GM21390 (cell line): ENCODE measurements around the gene HTR3C.

Experiments used
- ATAC-seq: cut with Tn5 transposase; IDR thresholded peaks from one replicate; pipeline ENCODE4 v1.9.1; 2021; ENCODE audit not compliant: unreplicated experiment

The HTR3C gene

DNA sequence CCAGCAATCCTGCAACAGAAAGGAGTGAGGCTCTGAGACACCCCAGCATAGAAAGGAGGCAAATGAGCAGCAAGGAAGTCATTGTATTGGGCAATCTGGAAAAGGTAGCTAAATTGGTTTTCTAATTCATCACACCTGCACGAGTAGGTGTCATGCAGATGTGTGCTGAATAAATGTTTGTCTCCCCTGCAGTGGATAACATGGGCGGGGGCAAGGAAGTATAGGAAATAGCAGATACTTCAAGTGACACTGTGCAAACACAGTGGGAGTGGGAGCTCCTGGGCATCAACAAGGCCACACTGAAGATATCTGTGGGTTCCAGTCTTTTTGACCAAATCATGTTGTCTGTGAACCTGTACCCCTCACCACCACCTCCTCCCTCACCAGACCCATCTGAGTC lies 29.6 kb downstream of the HTR3C start:
- ATAC-seq, result no peak

GRCh38 chr3:184085389-184085852 lies 32.6 kb downstream of the HTR3C start:
- ATAC-seq, result no peak

DNA sequence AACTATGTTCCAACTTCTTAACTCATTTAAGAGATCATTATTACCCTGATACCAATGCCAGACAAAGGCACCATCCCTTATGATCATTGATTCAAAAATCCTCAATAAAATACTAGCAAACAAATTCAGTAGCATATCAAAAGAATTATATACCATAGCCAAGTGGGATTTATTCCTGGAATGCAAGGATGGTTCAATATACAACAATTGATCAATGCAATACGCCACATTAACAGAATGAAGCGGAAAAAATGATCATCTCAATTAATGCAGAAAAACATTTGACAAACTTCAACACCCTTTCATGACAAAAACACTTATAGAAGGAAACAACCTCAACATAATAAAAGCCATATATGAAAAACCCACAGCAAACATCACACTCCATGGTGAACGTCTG lies 39.4 kb downstream of the HTR3C start:
- no peak for ATAC-seq

GRCh38 chr3:184096811-184097383 lies 44.0 kb downstream of the HTR3C start, which contains the start of gene HTR3E:
Gene HTR3E (plus strand): TSS chr3:184097064. CDS start chr3:184097530, 466 bp downstream.
- ATAC-seq, result no peak

DNA sequence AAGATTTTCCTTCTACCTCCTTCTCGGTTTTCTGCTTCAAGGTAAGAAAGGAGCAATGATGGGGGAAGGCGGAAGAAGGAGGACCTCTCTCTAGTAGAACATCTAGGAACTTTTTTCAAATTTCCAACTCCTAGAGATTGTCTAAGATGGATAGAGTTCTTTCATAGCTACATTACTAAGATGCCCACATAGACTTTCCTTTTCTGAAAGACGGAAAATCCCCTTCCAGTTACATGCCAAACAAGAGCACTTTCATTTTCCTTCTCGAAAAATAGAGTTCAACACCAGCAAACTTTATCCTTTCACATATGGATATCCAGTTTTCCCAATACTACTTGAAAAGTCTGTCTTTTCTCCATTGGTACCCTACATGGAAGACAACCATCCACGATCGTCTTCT lies 44.7 kb downstream of the HTR3C start:
- no peak for ATAC-seq

GRCh38 chr3:184099806-184100686 lies 47.2 kb downstream of the HTR3C start:
- ATAC-seq, result no peak
